Measurements from ENCODE around the gene SCMH1.
"Not testable (repeated sequence)": the region's sequence is repeated elsewhere in the genome, so short reads cannot be mapped to it uniquely, and the experiment has no call there.

Gene SCMH1

DNA sequence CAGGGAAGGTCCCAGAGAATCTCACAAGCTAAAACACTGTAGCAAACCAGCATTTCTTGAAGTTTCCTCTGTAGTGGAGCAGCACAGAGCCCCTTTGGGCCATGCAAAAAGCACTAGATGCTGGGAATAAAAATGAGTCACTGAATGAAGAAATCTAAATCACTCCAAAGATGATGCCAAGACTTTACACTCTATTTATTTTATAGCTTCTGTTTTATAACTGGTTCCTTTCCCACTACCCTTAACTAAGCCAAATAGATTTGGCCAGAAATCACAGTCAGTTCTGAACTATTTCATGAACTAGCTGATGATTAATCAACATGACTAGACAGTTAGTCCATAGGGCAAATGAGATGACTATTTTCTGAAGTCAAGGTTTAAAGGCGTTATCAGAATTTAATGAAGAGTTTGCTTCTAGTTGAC is 89.5 kb downstream of the SCMH1 start:
- DNase-seq (ENCODE audit: low read depth) = no peak

DNA sequence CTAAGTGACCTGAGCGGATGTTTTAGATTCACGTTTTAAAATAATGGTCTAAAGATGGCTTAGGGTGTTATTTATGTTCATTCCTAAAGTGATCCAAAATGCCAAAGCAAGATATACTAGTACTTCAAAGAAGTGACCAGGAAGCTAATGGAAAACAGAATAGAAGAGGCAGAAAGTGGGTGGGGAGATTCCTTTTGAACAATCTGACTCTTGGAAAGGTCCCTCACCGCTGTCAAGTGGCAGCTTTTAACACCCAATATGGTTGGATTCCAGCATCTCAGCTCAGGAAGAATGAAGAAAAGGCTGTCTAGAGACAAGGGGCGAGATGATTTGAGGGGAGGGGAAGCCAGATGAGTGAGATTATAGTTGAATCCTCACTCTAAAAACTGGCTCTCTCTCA is 90.3 kb downstream of the SCMH1 start:
- DNase-seq (ENCODE audit: low read depth) = no peak

DNA sequence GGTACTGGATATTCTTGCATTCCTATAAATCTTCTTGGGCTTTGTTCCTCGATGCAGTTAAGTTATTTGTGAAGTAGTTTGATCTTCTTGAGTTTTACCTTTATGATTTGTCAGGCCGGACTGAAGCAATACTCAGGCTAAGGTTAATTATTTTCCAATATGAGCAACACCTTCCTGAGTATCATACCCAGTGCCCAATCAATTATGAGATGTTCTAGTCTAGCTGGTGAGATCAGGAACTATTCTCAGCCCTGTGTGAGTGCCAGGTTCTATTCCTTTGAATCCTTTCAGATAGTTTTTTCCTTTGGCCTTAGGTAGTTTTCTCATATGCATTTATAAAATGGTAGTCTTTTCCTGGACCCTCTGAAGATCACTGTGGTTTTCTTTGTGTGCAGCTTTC is 92.5 kb downstream of the SCMH1 start:
- DNase-seq (ENCODE audit: low read depth) = no peak

DNA sequence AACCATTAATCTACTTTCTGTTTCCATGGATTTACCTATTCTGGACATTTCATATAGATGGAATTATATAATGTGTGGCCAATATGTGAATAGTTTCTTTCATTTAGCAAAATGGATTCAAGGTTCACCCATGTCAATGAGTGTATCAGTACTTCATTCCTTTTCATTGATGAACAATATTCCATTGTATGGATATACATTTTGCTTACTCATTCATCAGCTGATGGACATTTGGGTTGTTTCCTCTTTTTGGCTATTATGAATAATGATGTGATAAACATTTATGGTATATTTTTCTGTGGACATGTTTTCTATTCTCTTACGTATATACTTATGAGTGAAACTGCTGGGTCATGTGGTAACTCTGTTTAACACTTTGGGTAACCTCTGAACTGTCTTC is 97.8 kb downstream of the SCMH1 start:
- no peak for DNase-seq (ENCODE audit: low read depth)

DNA sequence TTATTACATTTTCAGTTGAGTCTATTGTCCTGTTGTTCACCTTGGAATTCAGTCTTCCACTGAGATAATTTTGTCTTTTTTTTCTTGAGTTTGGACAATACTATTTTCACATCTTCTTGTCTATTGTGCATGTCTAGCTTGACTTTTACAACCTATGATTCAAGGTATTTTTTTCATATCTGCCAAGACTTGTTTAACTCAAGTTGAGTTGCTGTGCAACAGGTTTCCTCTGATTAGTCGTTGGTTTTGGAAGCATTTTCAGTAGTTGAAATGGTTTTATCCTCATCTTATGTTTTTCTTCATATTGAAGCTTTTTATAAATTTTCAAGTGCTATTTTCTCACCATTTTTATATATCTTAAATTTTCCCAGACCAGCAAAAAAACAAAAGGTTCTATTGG is 103.6 kb downstream of the SCMH1 start:
- no peak for DNase-seq (ENCODE audit: low read depth)

DNA sequence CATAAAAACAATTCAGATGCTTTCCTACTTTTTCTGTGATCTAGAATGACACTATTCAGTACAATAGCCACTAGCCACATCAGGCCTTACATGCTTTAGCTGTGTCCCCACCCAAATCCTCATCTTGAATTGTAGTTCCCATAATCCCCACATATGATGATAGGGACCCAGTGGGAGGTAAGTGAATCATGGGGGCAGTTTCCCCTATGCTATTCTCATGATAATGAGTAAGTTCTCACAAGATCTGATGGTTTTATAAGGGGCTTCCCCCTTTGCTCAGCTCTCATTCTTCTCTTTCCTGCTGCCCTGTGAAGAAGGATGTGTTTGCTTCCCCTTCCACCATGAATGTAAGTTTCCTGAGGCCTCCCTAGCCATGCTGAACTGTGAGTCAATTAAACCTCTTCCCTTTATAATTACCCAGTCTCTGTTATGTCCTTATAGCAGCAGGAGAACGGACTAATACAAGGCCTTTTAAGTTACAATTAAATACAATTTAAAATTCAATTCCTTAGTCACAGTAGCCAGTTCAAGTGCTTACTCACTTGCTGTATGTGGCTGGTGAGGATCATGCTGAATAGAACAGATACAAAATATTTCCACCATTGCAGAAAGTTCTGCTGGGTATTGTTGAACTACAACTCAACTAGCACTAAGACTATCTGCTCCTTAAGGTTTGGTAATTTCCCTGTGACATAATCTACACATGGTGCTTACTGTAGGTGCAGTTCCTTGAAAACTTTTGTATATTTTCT is 106.7 kb downstream of the SCMH1 start:
- DNase-seq (ENCODE audit: low read depth) = no peak

DNA sequence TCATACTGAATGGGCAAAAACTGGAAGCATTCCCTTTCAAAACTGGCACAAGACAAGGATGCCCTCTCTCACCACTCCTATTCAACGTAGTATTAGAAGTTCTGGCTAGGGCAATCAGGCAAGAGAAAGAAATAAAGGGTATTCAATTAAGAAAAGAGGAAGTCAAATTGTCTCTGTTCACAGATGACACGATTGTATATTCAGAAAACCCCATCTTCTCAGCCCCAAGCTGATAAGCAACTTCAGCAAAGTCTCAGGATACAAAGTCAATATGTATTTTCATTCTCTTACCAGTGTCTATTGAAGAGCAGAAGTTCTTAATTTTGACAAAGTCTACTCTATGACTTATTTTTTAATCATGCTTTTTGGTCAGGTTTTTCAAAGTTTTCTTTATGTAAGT is 107.8 kb downstream of the SCMH1 start:
- not testable (repeated sequence) for DNase-seq (ENCODE audit: low read depth)

DNA sequence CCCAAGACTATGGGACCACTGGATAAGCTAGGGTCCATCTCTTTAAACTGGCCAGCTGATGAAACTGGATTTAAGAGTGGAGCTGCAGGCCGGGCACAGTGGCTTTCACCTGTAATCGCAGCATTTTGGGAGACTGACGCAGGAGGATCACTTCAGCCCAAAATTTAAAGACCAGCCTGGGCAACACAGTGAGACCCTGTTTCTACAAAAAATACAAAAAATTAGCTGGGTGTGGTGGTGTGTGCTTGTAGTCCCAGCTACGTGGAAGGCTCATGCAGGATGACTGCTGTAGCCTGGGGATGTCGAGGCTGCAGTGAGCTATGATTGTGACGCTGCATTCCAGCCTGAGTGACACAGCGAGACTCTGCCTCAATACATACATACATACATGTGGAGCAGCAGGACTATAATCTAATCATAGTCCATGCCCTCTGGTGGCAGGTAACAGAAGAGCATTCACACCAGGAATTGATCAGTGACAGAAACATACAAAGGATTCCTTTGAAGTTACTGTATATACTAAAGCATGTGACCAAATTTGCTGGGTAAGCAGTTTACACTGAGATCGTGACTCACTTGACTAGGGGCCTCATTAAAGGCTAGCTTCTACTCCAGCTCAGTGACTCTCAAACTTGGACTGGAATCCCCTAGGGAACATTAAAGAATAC is 119.1 kb downstream of the SCMH1 start:
- no peak for DNase-seq (ENCODE audit: low read depth)

DNA sequence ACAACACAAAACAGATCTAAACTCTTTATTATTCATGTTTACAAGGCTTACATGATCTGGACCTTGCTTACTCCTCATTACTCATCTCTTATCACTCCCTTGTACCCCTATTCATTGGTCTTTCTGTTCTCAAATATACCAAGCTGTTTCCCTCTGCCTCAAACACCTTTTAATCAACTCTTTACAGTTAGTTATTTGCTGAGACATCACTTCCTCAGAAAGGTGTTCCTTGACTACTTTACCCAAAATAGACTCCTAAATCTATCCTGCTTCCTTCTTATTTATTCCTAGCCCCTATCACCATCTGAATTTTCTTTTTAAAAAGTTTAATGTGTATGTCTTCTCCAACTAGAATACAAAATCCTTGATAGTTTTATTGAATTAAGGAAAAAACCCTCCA is 120.0 kb downstream of the SCMH1 start:
- DNase-seq (ENCODE audit: low read depth) = no peak

DNA sequence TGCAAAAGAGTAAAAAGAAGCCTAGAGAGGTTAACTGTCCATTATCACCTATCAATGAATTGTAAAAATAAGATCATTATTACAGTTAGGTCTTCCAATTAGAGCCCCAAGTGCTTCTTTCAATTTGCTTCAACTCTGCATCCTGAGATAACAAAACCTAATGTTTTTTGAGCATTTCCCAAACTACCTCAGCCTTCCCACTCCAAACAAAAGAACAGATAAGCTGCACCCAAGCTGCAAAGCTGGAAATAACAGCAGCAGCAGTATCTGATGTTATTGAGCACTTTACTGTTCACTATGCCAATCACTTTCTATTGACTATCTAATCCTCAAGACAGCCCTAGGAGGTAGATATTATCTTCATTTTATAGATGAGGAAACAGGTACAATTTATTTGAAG is 123.5 kb downstream of the SCMH1 start:
- no peak for DNase-seq (ENCODE audit: low read depth)

DNA sequence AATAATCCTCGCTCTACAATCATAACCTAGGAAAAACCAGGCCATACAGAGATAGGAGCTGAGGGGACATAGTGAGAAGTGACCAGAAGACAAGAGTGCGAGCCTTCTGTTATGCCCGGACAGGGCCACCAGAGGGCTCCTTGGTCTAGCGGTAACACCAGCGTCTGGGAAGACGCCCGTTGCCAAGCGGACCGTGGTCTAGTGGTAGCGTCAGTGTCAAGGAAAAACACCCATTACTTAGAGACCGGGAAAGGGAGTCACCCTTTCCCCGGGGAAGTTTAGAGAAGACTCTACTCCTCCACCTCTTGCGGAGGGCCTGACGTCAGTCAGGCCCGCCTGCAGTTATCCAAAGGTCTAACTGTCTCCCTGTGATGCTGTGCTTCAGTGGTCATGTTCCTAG is 124.9 kb downstream of the SCMH1 start:
- DNase-seq (ENCODE audit: low read depth) = not testable (repeated sequence)

DNA sequence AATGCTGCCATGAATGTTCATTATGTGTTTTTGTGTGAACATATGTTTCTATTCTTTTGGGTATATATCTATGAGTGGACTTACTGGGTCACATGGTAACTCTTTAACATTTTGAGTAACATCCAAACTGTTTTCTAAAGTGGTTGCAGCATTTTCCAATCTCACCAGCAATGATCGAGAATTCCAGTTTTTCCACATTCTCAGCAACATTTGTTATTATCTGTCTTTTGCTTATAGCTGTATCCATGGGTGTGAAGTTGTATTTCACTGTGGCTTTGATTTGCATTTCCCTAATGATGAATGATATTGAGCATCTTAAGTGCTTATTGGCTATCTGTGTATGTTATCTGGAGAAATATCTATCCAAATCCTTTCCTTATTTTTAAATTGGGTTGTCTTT is 131.4 kb downstream of the SCMH1 start:
- no peak for DNase-seq (ENCODE audit: low read depth)

DNA sequence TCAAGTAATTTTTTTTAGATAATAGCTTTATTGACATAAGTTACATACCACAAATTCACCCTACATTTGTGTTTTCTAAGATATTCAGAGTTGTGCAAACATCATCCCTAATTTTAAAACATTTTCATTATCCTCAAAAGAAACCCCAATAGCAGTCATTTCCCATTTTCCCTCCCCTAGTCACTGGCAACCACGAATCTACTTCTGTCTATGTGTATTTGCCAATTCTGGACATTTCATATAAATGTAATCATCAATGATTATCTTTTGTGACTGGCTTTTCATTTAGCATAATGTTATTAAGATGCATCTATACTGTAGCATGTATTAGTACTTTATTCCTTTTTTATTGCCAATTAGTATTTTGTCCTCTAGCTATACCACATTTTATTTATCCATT is 131.8 kb downstream of the SCMH1 start:
- DNase-seq (ENCODE audit: low read depth) = no peak

DNA sequence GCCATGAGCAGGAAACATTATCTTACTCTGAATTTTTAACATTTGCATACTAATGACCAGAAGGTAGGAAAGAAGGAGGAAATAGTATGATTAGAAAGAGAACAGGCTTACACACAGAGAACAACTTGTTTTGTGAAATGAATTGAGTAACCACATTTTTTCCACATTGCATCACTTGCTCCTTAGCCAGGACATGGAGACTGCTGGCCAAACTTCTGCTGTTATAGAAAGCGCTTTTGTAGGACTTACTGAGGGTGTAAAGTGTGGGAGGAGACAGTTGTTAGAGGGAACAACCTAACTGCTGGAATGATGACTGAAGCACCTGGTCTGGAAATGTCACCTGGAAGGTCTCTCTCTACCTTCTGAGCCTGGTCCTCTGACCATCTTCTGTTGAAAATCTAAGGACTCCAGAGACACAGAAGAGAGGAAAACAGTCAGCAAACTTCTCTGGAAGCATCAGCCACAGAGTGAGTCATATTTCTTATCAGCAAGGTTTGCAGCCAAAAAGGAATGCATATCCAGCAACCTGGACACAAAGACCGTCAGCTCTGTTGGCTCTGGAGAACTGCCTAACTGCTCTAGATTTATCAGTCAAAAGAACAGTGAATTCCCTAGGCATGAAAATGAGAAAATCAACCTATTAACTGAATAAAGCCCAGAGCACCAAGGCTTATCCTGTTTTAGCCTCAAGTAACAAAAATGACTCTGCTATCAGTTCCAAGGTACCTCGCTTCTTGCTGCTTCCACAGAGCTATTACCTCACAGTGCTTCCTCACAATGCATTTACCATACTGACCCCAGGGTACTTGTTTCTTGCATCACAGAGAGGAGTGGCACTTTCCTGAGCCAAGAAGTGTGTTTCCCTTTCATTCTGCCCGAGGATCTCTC is 132.6 kb downstream of the SCMH1 start:
- DNase-seq (ENCODE audit: low read depth) = no peak

DNA sequence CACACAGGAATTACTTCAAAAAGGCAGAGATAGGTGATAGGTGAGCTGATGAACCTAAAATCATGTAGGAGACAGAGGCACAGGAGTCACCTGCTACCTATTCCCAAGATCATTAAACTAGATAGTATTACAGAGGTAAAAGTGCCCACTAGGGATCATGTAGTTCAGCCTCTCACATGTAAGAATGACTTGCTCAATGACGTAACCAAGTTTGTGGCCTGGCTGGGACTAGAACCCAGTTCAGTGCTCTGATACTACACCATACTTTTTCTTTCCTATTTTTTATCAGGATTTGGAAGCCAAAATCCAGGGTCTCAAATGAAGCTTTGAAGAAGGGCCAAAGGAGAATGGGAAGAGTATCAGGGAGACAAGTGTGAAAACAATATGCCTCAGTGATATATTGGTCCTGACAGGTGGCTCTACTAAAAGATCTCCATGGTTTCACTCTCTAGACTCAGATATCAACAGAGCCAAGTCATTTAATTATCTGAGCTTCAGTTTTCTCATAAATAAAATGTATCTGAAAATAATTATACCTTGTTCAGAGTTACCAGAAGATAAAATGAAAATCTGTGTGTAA is 133.3 kb downstream of the SCMH1 start:
- DNase-seq (ENCODE audit: low read depth) = no peak

DNA sequence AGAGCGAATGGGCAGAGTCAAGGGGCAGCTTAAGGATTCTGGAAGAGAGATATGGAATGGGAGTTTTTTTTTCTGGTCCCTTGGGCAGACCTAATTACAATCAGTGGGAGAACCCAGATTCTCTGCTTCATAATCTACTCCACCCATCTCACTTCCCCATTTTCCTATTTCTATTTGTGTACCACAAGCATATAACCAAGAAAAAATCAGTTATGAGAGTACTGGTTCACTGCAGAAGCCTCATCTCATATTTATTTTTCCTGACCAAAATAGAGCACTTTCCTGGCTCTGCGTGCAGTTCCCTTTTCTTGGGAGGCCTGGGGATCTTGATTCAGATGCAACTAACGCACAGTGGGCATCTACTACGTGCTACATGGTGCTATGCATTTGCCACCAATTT is 138.3 kb downstream of the SCMH1 start:
- DNase-seq (ENCODE audit: low read depth) = no peak

DNA sequence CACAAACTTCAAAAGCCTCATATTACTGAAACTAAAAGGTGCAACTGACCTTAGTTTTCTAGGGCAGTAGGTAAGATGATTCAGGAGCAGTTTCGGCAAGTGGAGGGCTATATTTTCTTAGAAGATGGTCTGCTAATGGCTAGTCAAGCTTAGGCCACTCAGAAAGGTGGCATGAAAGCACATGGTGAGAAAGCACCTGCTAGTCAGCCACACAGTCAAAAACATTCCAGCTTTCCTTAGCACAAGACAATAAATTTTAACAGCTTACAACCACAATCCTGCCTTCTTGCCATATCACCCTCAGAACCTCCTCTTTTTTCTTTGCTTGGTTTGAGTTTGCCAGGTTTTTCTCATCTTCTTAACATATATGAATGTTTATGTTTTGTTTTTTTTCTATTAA is 139.5 kb downstream of the SCMH1 start:
- no peak for DNase-seq (ENCODE audit: low read depth)

DNA sequence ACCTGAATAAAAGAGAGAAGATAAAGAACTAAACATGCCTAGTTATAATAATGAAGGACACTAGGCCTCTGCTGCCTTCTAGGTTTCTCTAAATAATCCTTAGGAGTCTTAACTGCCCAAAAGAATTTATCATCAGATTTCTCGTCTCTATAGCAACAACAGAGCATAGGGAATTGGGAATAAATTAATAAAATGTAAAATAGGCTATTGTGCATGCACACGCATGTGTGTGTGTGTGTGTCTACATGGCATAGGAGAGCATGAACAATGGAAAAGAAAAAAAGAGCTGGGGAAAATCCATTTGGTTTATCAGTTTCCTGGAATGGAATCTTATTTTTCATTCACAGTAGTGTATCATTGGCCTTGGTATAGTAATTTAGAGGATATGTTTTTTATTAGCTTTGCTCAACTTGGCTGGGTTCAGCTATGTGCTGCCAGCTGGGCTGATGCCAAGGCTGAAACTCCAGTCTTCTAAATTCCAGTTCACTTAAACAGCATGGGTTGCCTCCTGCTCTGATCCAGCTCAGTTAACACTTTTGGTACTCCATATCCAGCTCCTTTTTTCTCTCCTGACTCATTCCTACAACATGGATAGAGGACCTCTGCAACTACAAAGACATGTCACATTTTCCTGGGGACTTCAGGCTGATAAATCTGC is 140.0 kb downstream of the SCMH1 start:
- DNase-seq (ENCODE audit: low read depth) = no peak

DNA sequence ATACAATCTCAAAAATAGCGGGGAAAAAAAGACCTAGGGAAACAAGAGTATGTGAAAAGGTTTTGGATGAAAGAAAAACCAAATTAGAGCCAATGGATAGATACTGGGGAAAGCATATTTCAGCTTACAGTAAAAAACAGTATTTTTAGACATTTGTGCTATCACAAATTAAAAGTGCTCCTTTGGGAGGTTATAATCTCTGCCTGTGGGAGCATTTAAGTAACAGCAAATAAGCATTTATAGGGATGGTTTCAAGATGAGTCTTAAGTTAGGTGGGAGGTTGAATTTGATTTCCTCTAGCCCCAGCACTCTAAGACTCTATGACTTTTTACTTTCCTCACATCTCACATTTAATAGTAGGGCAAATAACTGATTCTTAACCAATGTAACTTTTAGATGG is 141.0 kb downstream of the SCMH1 start:
- DNase-seq (ENCODE audit: low read depth) = no peak

DNA sequence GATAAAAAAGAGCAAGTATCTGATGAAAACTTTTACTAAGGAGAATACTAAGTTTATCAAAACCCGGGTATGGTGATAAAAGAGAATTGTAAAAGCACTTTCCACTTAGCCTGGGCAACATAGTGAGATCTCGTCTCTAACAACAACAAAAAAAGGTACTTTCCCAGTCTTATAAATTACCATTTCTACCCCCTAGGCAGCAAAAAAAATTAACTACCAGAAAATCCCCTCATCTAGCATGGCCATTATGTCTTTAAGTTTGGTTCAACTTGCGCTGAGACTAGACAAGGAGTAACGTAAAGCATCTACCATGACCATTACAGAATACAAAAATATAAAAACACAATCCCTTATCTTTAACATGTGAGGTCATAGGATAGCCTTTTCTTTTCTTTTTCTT is 141.9 kb downstream of the SCMH1 start:
- no peak for DNase-seq (ENCODE audit: low read depth)

DNA sequence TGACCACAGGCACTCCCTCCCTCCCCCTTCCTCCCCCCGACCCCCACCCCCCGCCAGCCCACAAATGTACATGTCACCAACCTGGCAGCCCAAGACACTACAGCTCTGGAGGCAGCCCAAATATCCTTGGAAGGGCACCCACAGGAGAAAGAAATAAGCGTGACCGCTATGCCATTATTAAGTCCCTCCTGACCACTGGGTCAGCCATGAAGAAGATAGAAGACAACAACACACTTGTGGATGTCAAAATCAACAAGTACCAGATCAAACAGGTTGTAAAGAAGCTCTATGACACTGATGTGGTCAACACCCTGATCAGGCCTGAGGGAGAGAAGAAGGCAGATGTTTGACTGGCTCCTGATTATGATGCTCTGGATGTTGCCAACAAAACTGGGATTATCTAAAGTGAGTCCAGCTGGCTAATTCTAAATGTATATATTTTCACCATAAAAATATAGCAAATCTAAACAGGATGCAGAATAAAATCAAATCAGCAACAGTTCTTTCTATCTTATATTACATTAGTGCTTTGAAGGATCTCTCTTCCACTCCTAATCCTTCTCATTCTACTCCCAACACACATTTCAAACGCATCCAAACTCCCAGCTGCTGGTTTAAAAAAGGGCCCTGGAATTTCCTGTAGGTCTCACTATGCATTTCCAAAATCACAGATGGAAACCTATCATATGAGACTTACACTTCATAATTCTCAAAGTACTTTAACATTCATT is 143.2 kb downstream of the SCMH1 start:
- DNase-seq (ENCODE audit: low read depth) = no peak

Data from T follicular helper cell (primary cell).